ENCODE results near the gene INSYN2A. TPM values are rescaled to one million over a fixed set of nuclear protein-coding genes. Genes with fewer than 3 reads are reported as not detected.

Gene INSYN2A
- total and polyA plus RNA-seq, 5 donors = 0.02 TPM; not detected in 4

- no peak overlapping the region for H3K4me3 ChIP-seq (ENCODE audit: low read length)
- H3K9me3 ChIP-seq (ENCODE audit: control insufficient read depth, low read length) = no peaks in the 10 kb centered on the region
- intact Hi-C loops (cut with DNase I) = no loop called here
- DNase-seq = no peak
- H3K27ac ChIP-seq (ENCODE audit: low read length) = no peak overlapping the region
- no peak for ATAC-seq
- WGBS = 95% methylated on average over 40 of the region's 40 CpGs
- no peaks in the 10 kb centered on the region for H3K27me3 ChIP-seq (ENCODE audit: control insufficient read depth, insufficient read depth)
- no peaks in the 10 kb centered on the region for H3K4me1 ChIP-seq (ENCODE audit: control insufficient read depth, insufficient read depth, low read length)
Observed at GRCh38 chr10:127175357-127176110, 20.9 kb downstream of the INSYN2A start.

GRCh38 chr10:127174866-127175265, 21.5 kb downstream of the INSYN2A start:
- Histone ChIP-seq H3K27ac (ENCODE audit: low read length) (no peak overlapping the region), H3K4me1 (ENCODE audit: control insufficient read depth, insufficient read depth, low read length) (no peaks in the 10 kb centered on the region), H3K4me3 (ENCODE audit: low read length) (no peak overlapping the region), H3K27me3 (ENCODE audit: control insufficient read depth, insufficient read depth) (no peaks in the 10 kb centered on the region), H3K9me3 (ENCODE audit: control insufficient read depth, low read length) (no peaks in the 10 kb centered on the region)
- ATAC-seq (no peak), DNase-seq (no peak)
- WGBS = 98% methylated on average over 8 of the region's 8 CpGs
- intact Hi-C loops (cut with DNase I) = no loop called here

- Histone ChIP-seq H3K4me1 (ENCODE audit: control insufficient read depth, insufficient read depth, low read length) (no peaks in the 10 kb centered on the region), H3K9me3 (ENCODE audit: control insufficient read depth, low read length) (no peaks in the 10 kb centered on the region), H3K27me3 (ENCODE audit: control insufficient read depth, insufficient read depth) (no peaks in the 10 kb centered on the region), H3K4me3 (ENCODE audit: low read length) (no peak overlapping the region), H3K27ac (ENCODE audit: low read length) (no peak overlapping the region)
- WGBS = 78% methylated on average over 3 of the region's 3 CpGs
- no peak for DNase-seq
- intact Hi-C loops (cut with DNase I) = no loop called here
- ATAC-seq = no peak
Observed at GRCh38 chr10:127168261-127168660, 28.1 kb downstream of the INSYN2A start.

- ATAC-seq (no peak), DNase-seq (no peak)
- no peaks in the 10 kb centered on the region for H3K9me3 ChIP-seq (ENCODE audit: control insufficient read depth, low read length)
- no peak overlapping the region for H3K27ac ChIP-seq (ENCODE audit: low read length)
- no peak overlapping the region for H3K4me3 ChIP-seq (ENCODE audit: low read length)
- peaks cover 4% of the 10 kb centered on the region for H3K4me1 ChIP-seq (ENCODE audit: control insufficient read depth, insufficient read depth, low read length)
- WGBS = 98% methylated on average over 6 of the region's 6 CpGs
- H3K27me3 ChIP-seq (ENCODE audit: control insufficient read depth, insufficient read depth) = no peaks in the 10 kb centered on the region
- intact Hi-C loops (cut with DNase I) = no loop called here
Observed at GRCh38 chr10:127162841-127163240, 33.5 kb downstream of the INSYN2A start.

- DNase-seq (no peak), ATAC-seq (no peak)
- Histone ChIP-seq H3K9me3 (ENCODE audit: control insufficient read depth, low read length) (no peaks in the 10 kb centered on the region), H3K4me1 (ENCODE audit: control insufficient read depth, insufficient read depth, low read length) (peaks cover 7% of the 10 kb centered on the region), H3K4me3 (ENCODE audit: low read length) (no peak overlapping the region), H3K27me3 (ENCODE audit: control insufficient read depth, insufficient read depth) (no peaks in the 10 kb centered on the region), H3K27ac (ENCODE audit: low read length) (no peak overlapping the region)
- intact Hi-C loops (cut with DNase I) = no loop called here
- WGBS = 85% methylated on average over 5 of the region's 5 CpGs
Observed at GRCh38 chr10:127161482-127161881, 34.9 kb downstream of the INSYN2A start.

- Histone ChIP-seq H3K4me1 (ENCODE audit: control insufficient read depth, insufficient read depth, low read length) (peaks cover 7% of the 10 kb centered on the region), H3K27ac (ENCODE audit: low read length) (no peak overlapping the region), H3K27me3 (ENCODE audit: control insufficient read depth, insufficient read depth) (no peaks in the 10 kb centered on the region), H3K4me3 (ENCODE audit: low read length) (no peak overlapping the region), H3K9me3 (ENCODE audit: control insufficient read depth, low read length) (no peaks in the 10 kb centered on the region)
- DNase-seq (no peak), ATAC-seq (no peak)
- intact Hi-C loops (cut with DNase I) = no loop called here
- whole genome bisulfite sequencing = 89% methylated on average over 13 of the region's 13 CpGs
Observed at GRCh38 chr10:127159648-127160245, 36.6 kb downstream of the INSYN2A start.

GRCh38 chr10:127158662-127159061, 37.7 kb downstream of the INSYN2A start:
- ATAC-seq = no peak
- peaks cover 7% of the 10 kb centered on the region for H3K4me1 ChIP-seq (ENCODE audit: control insufficient read depth, insufficient read depth, low read length)
- H3K27me3 ChIP-seq (ENCODE audit: control insufficient read depth, insufficient read depth) = no peaks in the 10 kb centered on the region
- DNase-seq = no peak
- intact Hi-C loops (cut with DNase I) = no loop called here
- H3K9me3 ChIP-seq (ENCODE audit: control insufficient read depth, low read length) = no peaks in the 10 kb centered on the region
- H3K27ac ChIP-seq (ENCODE audit: low read length) = no peak overlapping the region
- H3K4me3 ChIP-seq (ENCODE audit: low read length) = no peak overlapping the region
- WGBS = 94% methylated on average over 2 of the region's 2 CpGs

GRCh38 chr10:127157506-127158200, 38.7 kb downstream of the INSYN2A start:
- DNase-seq (no peak), ATAC-seq (no peak)
- H3K4me1 ChIP-seq (ENCODE audit: control insufficient read depth, insufficient read depth, low read length) = peaks cover 2% of the 10 kb centered on the region
- intact Hi-C loops (cut with DNase I) = no loop called here
- H3K27ac ChIP-seq (ENCODE audit: low read length) = no peak overlapping the region
- no peaks in the 10 kb centered on the region for H3K27me3 ChIP-seq (ENCODE audit: control insufficient read depth, insufficient read depth)
- no peak overlapping the region for H3K4me3 ChIP-seq (ENCODE audit: low read length)
- H3K9me3 ChIP-seq (ENCODE audit: control insufficient read depth, low read length) = no peaks in the 10 kb centered on the region
- WGBS = 20% methylated on average over 2 of the region's 2 CpGs

- no peak overlapping the region for H3K27ac ChIP-seq (ENCODE audit: low read length)
- no peak for DNase-seq
- peaks cover 2% of the 10 kb centered on the region for H3K4me1 ChIP-seq (ENCODE audit: control insufficient read depth, insufficient read depth, low read length)
- H3K4me3 ChIP-seq (ENCODE audit: low read length) = no peak overlapping the region
- 93% methylated on average over 4 of the region's 4 CpGs for WGBS
- H3K9me3 ChIP-seq (ENCODE audit: control insufficient read depth, low read length) = no peaks in the 10 kb centered on the region
- intact Hi-C loops (cut with DNase I) = no loop called here
- H3K27me3 ChIP-seq (ENCODE audit: control insufficient read depth, insufficient read depth) = no peaks in the 10 kb centered on the region
- no peak for ATAC-seq
Observed at GRCh38 chr10:127157089-127157488, 39.3 kb downstream of the INSYN2A start.

- 65% methylated on average over 9 of the region's 9 CpGs for WGBS
Observed at GRCh38 chr10:127154831-127155620, 41.4 kb downstream of the INSYN2A start.

GRCh38 chr10:127153181-127153580, 43.2 kb downstream of the INSYN2A start:
- Histone ChIP-seq H3K27ac (ENCODE audit: low read length) (no peak overlapping the region), H3K27me3 (ENCODE audit: control insufficient read depth, insufficient read depth) (no peaks in the 10 kb centered on the region), H3K9me3 (ENCODE audit: control insufficient read depth, low read length) (no peaks in the 10 kb centered on the region), H3K4me3 (ENCODE audit: low read length) (no peak overlapping the region), H3K4me1 (ENCODE audit: control insufficient read depth, insufficient read depth, low read length) (peaks cover 2% of the 10 kb centered on the region)
- intact Hi-C loops (cut with DNase I) = no loop called here
- 84% methylated on average over 4 of the region's 4 CpGs for WGBS
- DNase-seq (no peak), ATAC-seq (no peak)

More at GRCh38 chr10:127154831-127155620, 41.4 kb downstream of the INSYN2A start:
- peaks cover 2% of the 10 kb centered on the region for H3K4me1 ChIP-seq (ENCODE audit: control insufficient read depth, insufficient read depth, low read length)
- no peak overlapping the region for H3K4me3 ChIP-seq (ENCODE audit: low read length)
- H3K9me3 ChIP-seq (ENCODE audit: control insufficient read depth, low read length) = no peaks in the 10 kb centered on the region
- no peaks in the 10 kb centered on the region for H3K27me3 ChIP-seq (ENCODE audit: control insufficient read depth, insufficient read depth)
- DNase-seq (no peak), ATAC-seq (peak; percentile 32 to 47)
- intact Hi-C loops (cut with DNase I) = no loop called here
- no peak overlapping the region for H3K27ac ChIP-seq (ENCODE audit: low read length)

Measured in right cardiac atrium (tissue), 5 donors.